HEK293 (cell line): ENCODE data around the gene GART.

Source experiments
- AEBP2 ChIP-seq: fragments of 450-650 bp; formaldehyde crosslinking; IDR thresholded peaks from 2 replicates; pipeline ENCODE4 v1.5.1; 2016; ENCODE audit warnings: missing biosample characterization, missing genetic modification characterization, borderline replicate concordance
- GLIS1 ChIP-seq: fragments of 450-650 bp; formaldehyde crosslinking; IDR thresholded peaks from 2 replicates; pipeline ENCODE4 v1.5.1; 2016; ENCODE audit warnings: missing biosample characterization, missing genetic modification characterization
- KLF1 ChIP-seq: fragments of 450-650 bp; formaldehyde crosslinking; IDR thresholded peaks from 2 replicates; pipeline ENCODE4 v1.5.1; 2016; ENCODE audit warnings: missing biosample characterization, missing genetic modification characterization
- KLF17 ChIP-seq: fragments of 450-650 bp; formaldehyde crosslinking; IDR thresholded peaks from 2 replicates; pipeline ENCODE4 v1.5.1; 2016; ENCODE audit warnings: missing biosample characterization, missing genetic modification characterization
- KLF9 ChIP-seq: fragments of 450-650 bp; formaldehyde crosslinking; IDR thresholded peaks from 2 replicates; pipeline ENCODE4 v1.5.1; 2016; ENCODE audit warnings: missing biosample characterization, missing genetic modification characterization, low read depth
- PRDM1 ChIP-seq: fragments of 450-650 bp; formaldehyde crosslinking; IDR thresholded peaks from 2 replicates; pipeline ENCODE4; 2016; ENCODE audit warnings: missing biosample characterization, missing genetic modification characterization
- SALL2 ChIP-seq: fragments of 450-650 bp; formaldehyde crosslinking; IDR thresholded peaks from 2 replicates; pipeline ENCODE4 v1.5.0; 2017; ENCODE audit warnings: missing biosample characterization, mild to moderate bottlenecking, missing genetic modification characterization, borderline replicate concordance
- SP3 ChIP-seq: fragments of 450-650 bp; formaldehyde crosslinking; IDR thresholded peaks from 2 replicates; pipeline ENCODE4 v1.5.1; 2016; ENCODE audit warnings: missing biosample characterization, missing genetic modification characterization
- YY1 ChIP-seq: fragments of 450-650 bp; formaldehyde crosslinking; IDR thresholded peaks from 2 replicates; pipeline ENCODE4 v1.5.1; 2018; ENCODE audit warnings: missing biosample characterization, missing genetic modification characterization
- ZBTB10 ChIP-seq: fragments of 450-650 bp; formaldehyde crosslinking; IDR thresholded peaks from 2 replicates; pipeline ENCODE4 v1.5.1; 2016; ENCODE audit warnings: missing biosample characterization, missing genetic modification characterization
- ZBTB21 ChIP-seq: fragments of 450-650 bp; formaldehyde crosslinking; IDR thresholded peaks from 2 replicates; pipeline ENCODE4 v1.5.1; 2017; ENCODE audit warnings: missing biosample characterization, missing genetic modification characterization
- ZIC2 ChIP-seq: fragments of 450-650 bp; formaldehyde crosslinking; IDR thresholded peaks from 2 replicates; pipeline ENCODE4 v1.5.1; 2016; ENCODE audit warnings: missing biosample characterization, missing genetic modification characterization
- ZNF10 ChIP-seq: fragments of 450-650 bp; formaldehyde crosslinking; IDR thresholded peaks from 2 replicates; pipeline ENCODE4 v1.5.1; 2017; ENCODE audit warnings: missing biosample characterization, missing genetic modification characterization
- ZNF121 ChIP-seq: fragments of 450-650 bp; formaldehyde crosslinking; IDR thresholded peaks from 2 replicates; pipeline ENCODE4 v1.5.1; 2016; ENCODE audit warnings: missing biosample characterization, missing genetic modification characterization
- ZNF140 ChIP-seq: fragments of 450-650 bp; formaldehyde crosslinking; IDR thresholded peaks from 2 replicates; pipeline ENCODE4 v1.5.1; 2016; ENCODE audit warnings: missing biosample characterization, missing genetic modification characterization
- ZNF292 ChIP-seq: fragments of 450-650 bp; formaldehyde crosslinking; IDR thresholded peaks from 2 replicates; pipeline ENCODE4 v1.5.1; 2016; ENCODE audit warnings: low read depth, missing biosample characterization, missing genetic modification characterization, borderline replicate concordance
- ZNF335 ChIP-seq: fragments of 450-650 bp; formaldehyde crosslinking; conservative IDR thresholded peaks from 2 replicates; pipeline ENCODE4 v1.5.1; 2016; ENCODE audit warnings: missing biosample characterization, missing genetic modification characterization
- ZNF350 ChIP-seq: fragments of 450-650 bp; formaldehyde crosslinking; IDR thresholded peaks from 2 replicates; pipeline ENCODE4 v1.5.0; 2017; ENCODE audit warnings: missing biosample characterization, mild to moderate bottlenecking, missing genetic modification characterization
- ZNF354C ChIP-seq: fragments of 450-650 bp; formaldehyde crosslinking; IDR thresholded peaks from 2 replicates; pipeline ENCODE4 v1.5.1; 2016; ENCODE audit warnings: missing biosample characterization, missing genetic modification characterization, low read depth, borderline replicate concordance
- ZNF433 ChIP-seq: fragments of 450-650 bp; formaldehyde crosslinking; IDR thresholded peaks from 2 replicates; pipeline ENCODE4 v1.5.1; 2016; ENCODE audit warnings: missing biosample characterization, missing genetic modification characterization, low read depth
- ZNF449 ChIP-seq: fragments of 450-650 bp; formaldehyde crosslinking; IDR thresholded peaks from 2 replicates; pipeline ENCODE4 v1.5.1; 2017; ENCODE audit warnings: missing biosample characterization, mild to moderate bottlenecking, missing genetic modification characterization, moderate library complexity
- ZNF544 ChIP-seq: fragments of 450-650 bp; formaldehyde crosslinking; IDR thresholded peaks from 2 replicates; pipeline ENCODE4 v1.5.0; 2017; ENCODE audit warnings: missing biosample characterization, missing genetic modification characterization
- ZNF571 ChIP-seq: fragments of 450-650 bp; formaldehyde crosslinking; IDR thresholded peaks from 2 replicates; pipeline ENCODE4 v1.5.0; 2017; ENCODE audit warnings: missing biosample characterization, missing genetic modification characterization
- ZNF585B ChIP-seq: fragments of 450-650 bp; formaldehyde crosslinking; IDR thresholded peaks from 2 replicates; pipeline ENCODE4 v1.5.1; 2016; ENCODE audit warnings: missing biosample characterization, missing genetic modification characterization
- ZNF600 ChIP-seq: fragments of 450-650 bp; formaldehyde crosslinking; IDR thresholded peaks from 2 replicates; pipeline ENCODE4 v1.5.1; 2016; ENCODE audit warnings: missing biosample characterization, missing genetic modification characterization
- ZNF629 ChIP-seq: fragments of 450-650 bp; formaldehyde crosslinking; IDR thresholded peaks from 2 replicates; pipeline ENCODE4 v1.5.1; 2017; ENCODE audit warnings: missing biosample characterization, missing genetic modification characterization
- ZNF639 ChIP-seq: fragments of 450-650 bp; formaldehyde crosslinking; IDR thresholded peaks from 2 replicates; pipeline ENCODE4 v1.5.1; 2016; ENCODE audit warnings: missing biosample characterization, missing genetic modification characterization
- ZNF747 ChIP-seq: fragments of 450-650 bp; formaldehyde crosslinking; IDR thresholded peaks from 2 replicates; pipeline ENCODE4 v1.5.1; 2016; ENCODE audit warnings: missing biosample characterization, missing genetic modification characterization
- ZSCAN16 ChIP-seq: fragments of 450-650 bp; formaldehyde crosslinking; IDR thresholded peaks from 2 replicates; pipeline ENCODE4 v1.5.1; 2016; ENCODE audit warnings: missing biosample characterization, missing genetic modification characterization
- ZSCAN18 ChIP-seq: fragments of 450-650 bp; formaldehyde crosslinking; IDR thresholded peaks from 2 replicates; pipeline ENCODE4 v1.5.1; 2016; ENCODE audit warnings: missing biosample characterization, missing genetic modification characterization
- ZSCAN23 ChIP-seq: fragments of 450-650 bp; formaldehyde crosslinking; IDR thresholded peaks from 2 replicates; pipeline ENCODE4 v1.5.1; 2016; ENCODE audit warnings: missing biosample characterization, missing genetic modification characterization

Gene GART

GRCh38 chr21:33588485-33589335, 46.8 kb upstream of the GART start, which contains the start of gene DONSON (continued):
- TF ChIP-seq ZNF747: no peak
- TF ChIP-seq ZNF335 (tag by site-specific recombination): peak; percentile 65
- no peak for TF ChIP-seq ZNF350
- TF ChIP-seq SP3 (tag by site-specific recombination): peak; percentile 64
- TF ChIP-seq KLF17 (tag by site-specific recombination): 0 out of 2 replicates have a peak, but pooled peaks have one; percentile 39
- no peak for TF ChIP-seq ZNF433 (tag by site-specific recombination)
- no peak for TF ChIP-seq ZNF292
- TF ChIP-seq AEBP2 (tag by site-specific recombination): no peak
- peak; percentile 39; the same call in 1 of the 2 replicates for TF ChIP-seq ZNF639
- peak; percentile 60 for TF ChIP-seq GLIS1 (tag by site-specific recombination)
- TF ChIP-seq ZNF629 (tag by site-specific recombination): peak; percentile 73
- no peak for TF ChIP-seq ZSCAN23 (tag by site-specific recombination)
- no peak for TF ChIP-seq ZNF10
- no peak for TF ChIP-seq ZNF449
- peak; percentile 51 for TF ChIP-seq ZBTB21 (tag by site-specific recombination)
- TF ChIP-seq ZBTB10: no peak
- TF ChIP-seq ZSCAN18 (tag by site-specific recombination): no peak
- peak; percentile 59 for TF ChIP-seq ZIC2 (tag by site-specific recombination)
- TF ChIP-seq ZNF121 (tag by site-specific recombination): no peak
- no peak for TF ChIP-seq SALL2
- no peak for TF ChIP-seq ZNF140 (tag by site-specific recombination)
- TF ChIP-seq ZSCAN16: no peak
- TF ChIP-seq ZNF585B (tag by site-specific recombination): no peak
- TF ChIP-seq YY1 (tag by site-specific recombination): peak; percentile 38; the same call in 1 of the 2 replicates
- peak; percentile 65; the same call in 1 of the 2 replicates for TF ChIP-seq KLF1 (tag by site-specific recombination)
- TF ChIP-seq PRDM1 (tag by site-specific recombination): peak; percentile 74
- TF ChIP-seq ZNF600 (tag by site-specific recombination): peak; percentile 89
- no peak for TF ChIP-seq ZNF571 (tag by site-specific recombination)
- TF ChIP-seq ZNF544: no peak
- TF ChIP-seq KLF9: peak; percentile 80
- TF ChIP-seq ZNF354C: no peak
